IPS-15b (cell line): ENCODE measurements around the gene SLMAP.

Experiments
- H3K27me3 ChIP-seq: one replicate; pipeline ENCODE4 v1.6.1; 2013; ENCODE audit warnings: low read length; ENCODE audit not compliant: control insufficient read depth, insufficient read depth
- H3K36me3 ChIP-seq: one replicate; pipeline ENCODE4 v1.6.1; 2013; ENCODE audit warnings: low read length; ENCODE audit not compliant: control insufficient read depth, insufficient read depth
- H3K4me1 ChIP-seq: one replicate; pipeline ENCODE4 v1.6.1; 2013; ENCODE audit warnings: mild to moderate bottlenecking, low read length; ENCODE audit not compliant: control insufficient read depth, insufficient read depth
- H3K4me3 ChIP-seq: one replicate; pipeline ENCODE4 v1.5.1; 2013; ENCODE audit warnings: low read depth, low read length
- H3K9ac ChIP-seq: one replicate; pipeline ENCODE4 v1.6.1; 2013; ENCODE audit warnings: low read depth, mild to moderate bottlenecking, low read length
- H3K9me3 ChIP-seq: one replicate; pipeline ENCODE4 v1.6.1; 2013; ENCODE audit warnings: mild to moderate bottlenecking, low read length; ENCODE audit not compliant: control insufficient read depth, insufficient read depth

Gene SLMAP

GRCh38 chr3:57949785-57950615 lies 193.9 kb downstream of the SLMAP start:
- H3K4me1 ChIP-seq = peaks cover 19% of the 10 kb centered on the region
- no peaks in the 10 kb centered on the region for H3K36me3 ChIP-seq
- no peak overlapping the region for H3K9ac ChIP-seq
- H3K4me3 ChIP-seq = no peak overlapping the region
- no peaks in the 10 kb centered on the region for H3K9me3 ChIP-seq
- no peaks in the 10 kb centered on the region for H3K27me3 ChIP-seq

GRCh38 chr3:57951066-57951882 lies 195.2 kb downstream of the SLMAP start:
- Histone ChIP-seq H3K4me3 (no peak overlapping the region), H3K27me3 (no peaks in the 10 kb centered on the region), H3K36me3 (no peaks in the 10 kb centered on the region), H3K9me3 (no peaks in the 10 kb centered on the region), H3K9ac (no peak overlapping the region), H3K4me1 (peaks cover 19% of the 10 kb centered on the region)

- no peaks in the 10 kb centered on the region for H3K27me3 ChIP-seq
- H3K4me1 ChIP-seq = peaks cover 19% of the 10 kb centered on the region
- H3K9ac ChIP-seq = no peak overlapping the region
- no peaks in the 10 kb centered on the region for H3K9me3 ChIP-seq
- H3K4me3 ChIP-seq = no peak overlapping the region
- no peaks in the 10 kb centered on the region for H3K36me3 ChIP-seq
These were observed 196.1 kb downstream of the SLMAP start for GRCh38 chr3:57952208-57952631.

GRCh38 chr3:57952651-57953050 lies 196.5 kb downstream of the SLMAP start:
- no peaks in the 10 kb centered on the region for H3K9me3 ChIP-seq
- peaks cover 19% of the 10 kb centered on the region for H3K4me1 ChIP-seq
- no peak overlapping the region for H3K9ac ChIP-seq
- no peaks in the 10 kb centered on the region for H3K27me3 ChIP-seq
- no peaks in the 10 kb centered on the region for H3K36me3 ChIP-seq
- no peak overlapping the region for H3K4me3 ChIP-seq

GRCh38 chr3:57953576-57953975 lies 197.5 kb downstream of the SLMAP start:
- Histone ChIP-seq H3K36me3 (no peaks in the 10 kb centered on the region), H3K9me3 (no peaks in the 10 kb centered on the region), H3K27me3 (no peaks in the 10 kb centered on the region), H3K4me3 (no peak overlapping the region), H3K4me1 (peaks cover 12% of the 10 kb centered on the region), H3K9ac (no peak overlapping the region)

GRCh38 chr3:57956119-57956832 lies 200.2 kb downstream of the SLMAP start:
- no peak overlapping the region for H3K9ac ChIP-seq
- H3K27me3 ChIP-seq = no peaks in the 10 kb centered on the region
- H3K4me1 ChIP-seq = peaks cover 10% of the 10 kb centered on the region
- H3K4me3 ChIP-seq = no peak overlapping the region
- H3K9me3 ChIP-seq = no peaks in the 10 kb centered on the region
- no peaks in the 10 kb centered on the region for H3K36me3 ChIP-seq

- Histone ChIP-seq H3K4me1 (peaks cover 9% of the 10 kb centered on the region), H3K36me3 (no peaks in the 10 kb centered on the region), H3K27me3 (no peaks in the 10 kb centered on the region), H3K9me3 (no peaks in the 10 kb centered on the region), H3K9ac (no peak overlapping the region), H3K4me3 (no peak overlapping the region)
These were observed 200.7 kb downstream of the SLMAP start for GRCh38 chr3:57956833-57957174.

GRCh38 chr3:57957824-57958223 lies 201.7 kb downstream of the SLMAP start:
- Histone ChIP-seq H3K9me3 (no peaks in the 10 kb centered on the region), H3K4me1 (peaks cover 5% of the 10 kb centered on the region), H3K36me3 (no peaks in the 10 kb centered on the region), H3K27me3 (no peaks in the 10 kb centered on the region), H3K4me3 (no peak overlapping the region), H3K9ac (no peak overlapping the region)

- no peak overlapping the region for H3K9ac ChIP-seq
- H3K4me3 ChIP-seq = no peak overlapping the region
- H3K27me3 ChIP-seq = no peaks in the 10 kb centered on the region
- peaks cover 5% of the 10 kb centered on the region for H3K4me1 ChIP-seq
- H3K9me3 ChIP-seq = no peaks in the 10 kb centered on the region
- H3K36me3 ChIP-seq = no peaks in the 10 kb centered on the region
These were observed 202.7 kb downstream of the SLMAP start for GRCh38 chr3:57958642-57959422.

- H3K27me3 ChIP-seq = no peaks in the 10 kb centered on the region
- H3K36me3 ChIP-seq = no peaks in the 10 kb centered on the region
- no peak overlapping the region for H3K9ac ChIP-seq
- no peak overlapping the region for H3K4me3 ChIP-seq
- H3K4me1 ChIP-seq = peaks cover 5% of the 10 kb centered on the region
- H3K9me3 ChIP-seq = no peaks in the 10 kb centered on the region
These were observed 203.5 kb downstream of the SLMAP start for GRCh38 chr3:57959423-57960173.

GRCh38 chr3:57960174-57960505 lies 204.0 kb downstream of the SLMAP start:
- Histone ChIP-seq H3K27me3 (no peaks in the 10 kb centered on the region), H3K9ac (no peak overlapping the region), H3K4me3 (no peak overlapping the region), H3K4me1 (peaks cover 5% of the 10 kb centered on the region), H3K36me3 (no peaks in the 10 kb centered on the region), H3K9me3 (no peaks in the 10 kb centered on the region)
